CD4-positive, CD25-positive, alpha-beta regulatory T cell (primary cell): ENCODE data around the gene SLC30A2. TPM values are rescaled to one million over a fixed set of nuclear protein-coding genes. Genes with fewer than 3 reads are reported as not detected.
A peak's percentile ranks its signal among the peaks of the same experiment; 100 is the strongest.

Experiments used
- ATAC-seq, 2 donors: fragments of 150-1000 bp; cut with Tn5 transposase; one replicate each; pipeline ENCODE4 v1.10.0; 2021; ENCODE audit warnings: low read depth in 2 of 2, moderate number of reproducible peaks in 2 of 2, moderate library complexity in 1 of 2
- DNase-seq, 3 donors: peaks; one replicate each; pipeline versions ENCODE4 v3.0.0 to v3.0.0-alpha.2; 2012 to 2022; ENCODE audit warnings: mixed read lengths in 1 of 3
- H3K27ac ChIP-seq: one replicate; pipeline ENCODE4 v1.7.0; 2013; ENCODE audit warnings: mild to moderate bottlenecking, low read length; ENCODE audit not compliant: insufficient read depth, poor library complexity, severe bottlenecking
- H3K27me3 ChIP-seq: one replicate; pipeline ENCODE4 v1.7.0; 2013; ENCODE audit warnings: low read length; ENCODE audit not compliant: control insufficient read depth, insufficient read depth
- H3K36me3 ChIP-seq: one replicate; pipeline ENCODE4 v1.7.0; 2013; ENCODE audit warnings: mild to moderate bottlenecking, low read length, moderate library complexity; ENCODE audit not compliant: control insufficient read depth, insufficient read depth
- H3K4me1 ChIP-seq: 2 replicates; pipeline ENCODE4 v1.7.0; 2013; ENCODE audit warnings: mild to moderate bottlenecking, low read length; ENCODE audit not compliant: insufficient read depth, control insufficient read depth, poor library complexity, severe bottlenecking
- H3K4me3 ChIP-seq: one replicate; pipeline ENCODE4 v1.7.0; 2013; ENCODE audit warnings: low read depth, mild to moderate bottlenecking, low read length, moderate library complexity
- H3K9me3 ChIP-seq, 2 experiments: 1 replicate in 1 of 2; 2 replicates in 1 of 2; pipeline ENCODE4 v1.7.0; 2013; ENCODE audit warnings: low read length in 2 of 2, mild to moderate bottlenecking in 1 of 2, moderate library complexity in 1 of 2; ENCODE audit not compliant: control insufficient read depth in 2 of 2
- H3K27ac Mint-ChIP-seq, 3 donors: one replicate each; pipeline ENCODE4 v1.8.0; 2020 to 2022; ENCODE audit warnings: mild to moderate bottlenecking in 3 of 3, mixed read lengths in 3 of 3, moderate library complexity in 2 of 3
- H3K27me3 Mint-ChIP-seq: one replicate; pipeline ENCODE4 v1.8.0; 2022; ENCODE audit warnings: mild to moderate bottlenecking, mixed read lengths
- H3K36me3 Mint-ChIP-seq: one replicate; pipeline ENCODE4 v1.8.0; 2020; ENCODE audit warnings: mixed read lengths
- H3K4me1 Mint-ChIP-seq, 4 donors: one replicate each; pipeline ENCODE4 v1.8.0; 2020 to 2022; ENCODE audit warnings: mixed read lengths in 4 of 4, mild to moderate bottlenecking in 1 of 4
- H3K4me3 Mint-ChIP-seq, 4 donors: one replicate each; pipeline ENCODE4 v1.8.0; 2020 to 2022; ENCODE audit warnings: mild to moderate bottlenecking in 4 of 4, mixed read lengths in 4 of 4, moderate library complexity in 3 of 4
- H3K9me3 Mint-ChIP-seq, 7 donors: one replicate each; pipeline ENCODE4 v1.8.0; 2020 to 2022; ENCODE audit warnings: mixed read lengths in 7 of 7, mild to moderate bottlenecking in 3 of 7, moderate library complexity in 2 of 7
- polyA plus RNA-seq, 4 donors: library from polyadenylated mRNA; unstranded; fragments of 300-500 nt; fragmentation: Illumina TruSeq; gene quantifications; one replicate each; pipeline ENCODE4 v1.2.3, GENCODE V29; 2021
- total RNA-seq: library from RNA; stranded (reverse); gene quantifications from one replicate; pipeline ENCODE4 v1.2.3, GENCODE V29; 2022

Gene SLC30A2
- total and polyA plus RNA-seq, 5 donors from 2014 or later, result 0.07 TPM; not detected in 4

DNA sequence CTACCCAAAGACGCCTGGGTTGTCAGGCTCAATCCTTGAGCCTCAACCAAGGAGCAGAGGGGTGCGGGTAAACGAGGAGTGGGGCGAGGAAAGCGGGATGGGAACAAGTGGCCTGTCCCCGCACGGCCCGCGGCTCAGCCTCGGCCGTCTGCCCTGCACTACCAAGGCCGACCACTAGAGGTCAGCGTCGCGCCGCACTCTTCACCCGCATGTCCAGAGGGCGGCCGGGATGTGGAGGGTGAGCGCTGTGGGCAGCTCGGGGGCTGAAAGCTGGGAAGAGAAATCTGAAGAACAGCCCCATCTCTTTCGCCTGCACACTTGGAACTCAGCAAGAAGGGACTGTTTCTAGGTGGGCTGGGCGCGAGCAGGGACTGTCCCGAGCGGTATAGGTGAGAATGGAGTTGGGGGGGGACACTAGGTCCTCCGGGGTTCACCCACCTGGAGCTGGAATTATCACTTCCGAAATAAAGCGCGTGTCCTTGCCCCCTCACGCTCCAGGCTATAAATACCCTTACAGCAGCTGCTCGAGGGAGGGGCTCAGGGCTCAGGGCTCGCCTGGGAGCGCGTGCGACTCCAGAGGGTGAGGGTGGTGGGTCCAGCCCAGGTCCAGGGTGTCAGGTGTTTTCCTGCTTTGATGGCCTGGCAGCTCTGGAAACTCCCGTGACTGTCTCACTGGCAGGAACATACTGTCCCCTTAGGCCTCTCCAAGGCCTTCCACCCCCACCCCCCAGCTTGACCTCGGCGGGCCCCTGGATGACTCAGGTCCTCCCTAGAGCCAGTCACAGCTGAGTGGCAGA lies 9.8 kb downstream of the SLC30A2 start:
- DNase-seq (peak; percentile 63 to 76 (median 67)), ATAC-seq (peak; percentile 67 to 70)
- no peaks in the 10 kb centered on the region for H3K36me3 ChIP-seq
- H3K27me3 ChIP-seq, result no peaks in the 10 kb centered on the region
- Mint-ChIP-seq H3K4me3 (peak overlapping the region; percentile 95 to 99 (median 97)), H3K9me3 (no peaks in the 10 kb centered on the region), H3K36me3 (no peaks in the 10 kb centered on the region), H3K27me3 (peaks cover 38% of the 10 kb centered on the region), H3K27ac (peak overlapping the region; percentile 84 to 96 (median 95)), H3K4me1 (peaks cover 0 to 19% (median 8%) of the 10 kb centered on the region in 4 donors)
- no peaks in the 10 kb centered on the region for H3K9me3 ChIP-seq
- H3K4me1 ChIP-seq, result peaks cover 18% of the 10 kb centered on the region
- H3K27ac ChIP-seq, result peak overlapping the region; percentile 76
- H3K4me3 ChIP-seq, result peak overlapping the region; percentile 59

- Mint-ChIP-seq H3K9me3 (no peaks in the 10 kb centered on the region), H3K36me3 (no peaks in the 10 kb centered on the region), H3K4me1 (peaks cover 0 to 19% (median 8%) of the 10 kb centered on the region in 4 donors), H3K4me3 (peak overlapping the region; percentile 95 to 99 (median 97)), H3K27ac (peak overlapping the region; percentile 84 to 96 (median 95)), H3K27me3 (peaks cover 38% of the 10 kb centered on the region)
- H3K27me3 ChIP-seq, result no peaks in the 10 kb centered on the region
- H3K27ac ChIP-seq, result peak overlapping the region; percentile 76
- DNase-seq (peak; percentile 90 to 93 (median 91)), ATAC-seq (peak; percentile 94 to 95)
- peak overlapping the region; percentile 59 for H3K4me3 ChIP-seq
- no peaks in the 10 kb centered on the region for H3K36me3 ChIP-seq
- peaks cover 18% of the 10 kb centered on the region for H3K4me1 ChIP-seq
- no peaks in the 10 kb centered on the region for H3K9me3 ChIP-seq
Observed at GRCh38 chr1:26035203-26035958, 10.5 kb downstream of the SLC30A2 start.

DNA sequence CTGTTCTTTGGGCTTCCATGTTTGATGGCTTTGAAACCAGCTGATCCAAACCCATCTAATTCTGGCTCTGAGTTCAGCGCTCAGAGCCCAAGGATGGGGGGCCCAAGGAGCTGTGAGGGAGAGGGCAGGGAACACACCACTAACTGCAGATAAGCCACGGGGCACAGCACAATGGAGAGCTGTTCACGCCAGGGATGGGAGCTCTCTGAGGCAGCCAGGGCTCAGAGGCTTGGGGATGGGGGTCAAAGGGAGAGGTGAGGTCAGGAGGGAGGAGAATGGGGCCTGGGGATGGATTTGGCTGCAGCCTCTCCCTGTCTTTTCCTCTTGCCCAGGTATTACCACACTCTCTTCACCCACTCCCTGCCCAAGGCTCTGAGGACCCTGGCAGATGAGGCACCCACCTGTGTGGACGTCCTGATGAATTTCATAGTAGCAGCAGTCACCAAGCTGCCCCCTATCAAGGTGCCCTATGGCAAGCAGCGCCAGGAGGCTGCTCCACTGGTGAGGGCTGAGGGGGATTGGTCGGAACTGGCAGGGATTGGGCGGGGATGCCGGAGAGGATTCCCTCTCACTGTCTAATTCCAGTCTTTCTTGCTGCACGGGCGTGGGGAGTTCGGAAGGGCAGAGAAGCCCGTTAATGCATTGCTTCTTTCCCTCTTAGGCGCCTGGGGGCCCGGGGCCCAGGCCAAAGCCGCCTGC lies 11.3 kb downstream of the SLC30A2 start:
- Histone ChIP-seq H3K9me3 (no peaks in the 10 kb centered on the region), H3K27ac (peak overlapping the region; percentile 25), H3K4me1 (peaks cover 18% of the 10 kb centered on the region), H3K4me3 (peak overlapping the region; percentile 59), H3K36me3 (no peaks in the 10 kb centered on the region), H3K27me3 (no peaks in the 10 kb centered on the region)
- Mint-ChIP-seq H3K36me3 (no peaks in the 10 kb centered on the region), H3K27ac (peak overlapping the region; percentile 32 to 96 (median 95)), H3K4me3 (peak overlapping the region; percentile 95 to 99 (median 97)), H3K9me3 (no peaks in the 10 kb centered on the region), H3K27me3 (peaks cover 38% of the 10 kb centered on the region), H3K4me1 (peaks cover 0 to 19% (median 8%) of the 10 kb centered on the region in 4 donors)
- ATAC-seq (no peak), DNase-seq (no peak)

- DNase-seq (no peak), ATAC-seq (no peak)
- Histone ChIP-seq H3K27me3 (no peaks in the 10 kb centered on the region), H3K4me3 (no peak overlapping the region), H3K36me3 (no peaks in the 10 kb centered on the region), H3K4me1 (peaks cover 18% of the 10 kb centered on the region), H3K27ac (no peak overlapping the region), H3K9me3 (no peaks in the 10 kb centered on the region)
- peaks cover 33% of the 10 kb centered on the region for H3K27me3 Mint-ChIP-seq
- no peak overlapping the region for H3K27ac Mint-ChIP-seq
- H3K4me3 Mint-ChIP-seq, result peak overlapping the region in 2 of 4 donors; percentile 29 to 76
- H3K9me3 Mint-ChIP-seq, result no peaks in the 10 kb centered on the region
- no peaks in the 10 kb centered on the region for H3K36me3 Mint-ChIP-seq
- H3K4me1 Mint-ChIP-seq, result peaks cover 0 to 19% (median 8%) of the 10 kb centered on the region in 4 donors
Observed at GRCh38 chr1:26032656-26033357, 13.1 kb downstream of the SLC30A2 start.

GRCh38 chr1:26031611-26032220 lies 14.2 kb downstream of the SLC30A2 start:
- DNase-seq (no peak), ATAC-seq (no peak)
- Histone ChIP-seq H3K4me3 (no peak overlapping the region), H3K27me3 (no peaks in the 10 kb centered on the region), H3K36me3 (no peaks in the 10 kb centered on the region), H3K27ac (no peak overlapping the region), H3K9me3 (no peaks in the 10 kb centered on the region), H3K4me1 (peaks cover 18% of the 10 kb centered on the region)
- Mint-ChIP-seq H3K4me3 (no peak overlapping the region), H3K36me3 (no peaks in the 10 kb centered on the region), H3K4me1 (peaks cover 0 to 19% (median 8%) of the 10 kb centered on the region in 4 donors), H3K27ac (peak overlapping the region in 1 of 3 donors; percentile 14), H3K9me3 (no peaks in the 10 kb centered on the region), H3K27me3 (peaks cover 33% of the 10 kb centered on the region)

GRCh38 chr1:26031196-26031595 lies 14.7 kb downstream of the SLC30A2 start:
- Mint-ChIP-seq H3K27me3 (peaks cover 33% of the 10 kb centered on the region), H3K4me1 (peaks cover 0 to 19% (median 8%) of the 10 kb centered on the region in 4 donors), H3K9me3 (no peaks in the 10 kb centered on the region), H3K27ac (no peak overlapping the region), H3K36me3 (no peaks in the 10 kb centered on the region), H3K4me3 (no peak overlapping the region)
- Histone ChIP-seq H3K27me3 (no peaks in the 10 kb centered on the region), H3K27ac (no peak overlapping the region), H3K36me3 (no peaks in the 10 kb centered on the region), H3K4me1 (peaks cover 16% of the 10 kb centered on the region), H3K4me3 (no peak overlapping the region), H3K9me3 (no peaks in the 10 kb centered on the region)
- ATAC-seq, result no peak
- DNase-seq, result no peak
